H9 (cell line): Measurements from ENCODE around the gene RPS15. TPM values are rescaled to one million over a fixed set of nuclear protein-coding genes. Genes with fewer than 3 reads are reported as not detected.
A peak's percentile ranks its signal among the peaks of the same experiment; 100 is the strongest.

Experiments used
- DNase-seq: peaks from one replicate; pipeline ENCODE4 v3.0.0-alpha.2; 2017
- H2AFZ ChIP-seq: one replicate; pipeline ENCODE4 v1.6.1; 2013; ENCODE audit warnings: mild to moderate bottlenecking, low read length, control low read depth, moderate library complexity
- H2AK5ac ChIP-seq: 2 replicates; pipeline ENCODE4 v1.6.1; 2013; ENCODE audit warnings: low read length, control low read depth, mixed read lengths; ENCODE audit not compliant: insufficient read length
- H2BK120ac ChIP-seq: one replicate; pipeline ENCODE4 v1.6.1; 2013; ENCODE audit warnings: low read depth, mild to moderate bottlenecking, low read length, control low read depth, inconsistent platforms; ENCODE audit not compliant: poor library complexity, severe bottlenecking
- H2BK12ac ChIP-seq: 2 replicates; pipeline ENCODE4 v1.6.1; 2013; ENCODE audit warnings: low read length, control low read depth, mixed read lengths, low read depth; ENCODE audit not compliant: insufficient read length
- H2BK15ac ChIP-seq: 2 replicates; pipeline ENCODE4 v1.6.1; 2013; ENCODE audit warnings: low read depth, low read length, control low read depth
- H2BK20ac ChIP-seq: one replicate; pipeline ENCODE4 v1.6.1; 2013; ENCODE audit warnings: low read depth, mild to moderate bottlenecking, low read length, control low read depth, inconsistent platforms; ENCODE audit not compliant: poor library complexity, severe bottlenecking
- H2BK5ac ChIP-seq: 2 replicates; pipeline ENCODE4 v1.6.1; 2013; ENCODE audit warnings: low read length, control low read depth, mixed read lengths; ENCODE audit not compliant: insufficient read length
- H3K14ac ChIP-seq: 2 replicates; pipeline ENCODE4 v1.6.1; 2013; ENCODE audit warnings: low read length, control low read depth; ENCODE audit not compliant: insufficient read depth
- H3K18ac ChIP-seq: 2 replicates; pipeline ENCODE4 v1.6.1; 2013; ENCODE audit warnings: low read depth, mild to moderate bottlenecking, mixed read lengths, low read length, control low read depth; ENCODE audit not compliant: insufficient read length
- H3K23ac ChIP-seq: 2 replicates; pipeline ENCODE4 v1.6.1; 2013; ENCODE audit warnings: low read length, control low read depth, mixed read lengths, low read depth; ENCODE audit not compliant: insufficient read length
- H3K23me2 ChIP-seq: 2 replicates; pipeline ENCODE4 v1.6.1; 2013; ENCODE audit warnings: low read depth, mild to moderate bottlenecking, mixed read lengths, low read length, control low read depth; ENCODE audit not compliant: insufficient read length, poor library complexity, severe bottlenecking
- H3K27ac ChIP-seq: 2 replicates; pipeline ENCODE4 v1.5.1; 2013; ENCODE audit warnings: low read length, control low read depth, mixed read lengths, low read depth; ENCODE audit not compliant: insufficient read length
- H3K27me3 ChIP-seq: 2 replicates; pipeline ENCODE4 v1.6.1; 2013; ENCODE audit warnings: low read length, control low read depth, inconsistent platforms; ENCODE audit not compliant: insufficient read depth
- H3K4ac ChIP-seq: 2 replicates; pipeline ENCODE4 v1.6.1; 2013; ENCODE audit warnings: low read depth, mild to moderate bottlenecking, control low read depth, inconsistent platforms, low read length, moderate library complexity
- H3K4me1 ChIP-seq: 2 replicates; pipeline ENCODE4 v1.6.1; 2013; ENCODE audit warnings: low read length, control low read depth, inconsistent platforms; ENCODE audit not compliant: insufficient read depth
- H3K4me2 ChIP-seq: 2 replicates; pipeline ENCODE4 v1.6.1; 2013; ENCODE audit warnings: low read length, control low read depth, mixed read lengths; ENCODE audit not compliant: insufficient read length, insufficient read depth
- H3K56ac ChIP-seq: 2 replicates; pipeline ENCODE4 v1.6.1; 2013; ENCODE audit warnings: low read depth, mild to moderate bottlenecking, mixed read lengths, low read length, control low read depth; ENCODE audit not compliant: insufficient read length
- H3K79me1 ChIP-seq: 2 replicates; pipeline ENCODE4 v1.6.1; 2013; ENCODE audit warnings: low read depth, mild to moderate bottlenecking, moderate library complexity, low read length, control low read depth, inconsistent platforms; ENCODE audit not compliant: insufficient read depth, poor library complexity, severe bottlenecking
- H3K79me2 ChIP-seq: 2 replicates; pipeline ENCODE4 v1.6.1; 2013; ENCODE audit warnings: low read length, control low read depth, inconsistent platforms; ENCODE audit not compliant: insufficient read depth
- H3K9ac ChIP-seq: 2 replicates; pipeline ENCODE4 v1.6.1; 2013; ENCODE audit warnings: low read length, control low read depth, mixed read lengths; ENCODE audit not compliant: insufficient read length; ENCODE audit errors: extremely low read depth
- H3K9me3 ChIP-seq: one replicate; pipeline ENCODE4 v1.6.1; 2013; ENCODE audit warnings: low read depth, low read length, inconsistent platforms; ENCODE audit not compliant: control insufficient read depth
- H3T11ph ChIP-seq: one replicate; pipeline ENCODE4 v1.6.1; 2013; ENCODE audit warnings: mild to moderate bottlenecking, low read length, control low read depth, inconsistent platforms
- H4K20me1 ChIP-seq: one replicate; pipeline ENCODE4 v1.6.1; 2013; ENCODE audit not compliant: control insufficient read depth, insufficient read length, insufficient read depth
- H4K5ac ChIP-seq: 2 replicates; pipeline ENCODE4 v1.6.1; 2013; ENCODE audit warnings: low read depth, mild to moderate bottlenecking, mixed read lengths, low read length, control low read depth; ENCODE audit not compliant: insufficient read length
- H4K8ac ChIP-seq: replicated peaks from 2 replicates; pipeline ENCODE4 v1.6.1; 2013; ENCODE audit warnings: low read length, control low read depth, mixed read lengths, low read depth; ENCODE audit not compliant: insufficient read length
- H4K91ac ChIP-seq: 2 replicates; pipeline ENCODE4 v1.6.1; 2013; ENCODE audit warnings: low read depth, mild to moderate bottlenecking, moderate library complexity, mixed read lengths, low read length, control low read depth; ENCODE audit not compliant: insufficient read length
- H3K27ac Mint-ChIP-seq, 3 experiments: 2 replicates in 2 of 3; 3 replicates in 1 of 3; pipeline ENCODE4 v1.8.0; 2020 to 2021; ENCODE audit warnings: mixed read lengths in 3 of 3, mild to moderate bottlenecking in 1 of 3, moderate library complexity in 1 of 3
- H3K27me3 Mint-ChIP-seq: 2 replicates; pipeline ENCODE4 v1.8.0; 2021; ENCODE audit warnings: low read depth, mild to moderate bottlenecking, moderate library complexity, mixed read lengths
- H3K36me3 Mint-ChIP-seq, 3 experiments: 2 replicates in 2 of 3; 3 replicates in 1 of 3; pipeline ENCODE4 v1.8.0; 2020 to 2021; ENCODE audit warnings: low read depth in 3 of 3, mixed read lengths in 3 of 3; ENCODE audit not compliant: insufficient read depth in 1 of 3
- H3K4me1 Mint-ChIP-seq, 2 experiments: 2 replicates each; pipeline ENCODE4 v1.8.0; 2020; ENCODE audit warnings: mixed read lengths in 2 of 2
- H3K4me3 Mint-ChIP-seq, 2 experiments: 2 replicates in 1 of 2; 3 replicates in 1 of 2; pipeline ENCODE4 v1.8.0; 2020 to 2021; ENCODE audit warnings: mild to moderate bottlenecking in 2 of 2, mixed read lengths in 2 of 2, moderate library complexity in 1 of 2
- H3K9me3 Mint-ChIP-seq, 2 experiments: 2 replicates in 1 of 2; 3 replicates in 1 of 2; pipeline ENCODE4 v1.8.0; 2020; ENCODE audit warnings: mild to moderate bottlenecking in 2 of 2, mixed read lengths in 2 of 2, moderate library complexity in 1 of 2
- CTCF ChIP-seq: fragments of 200-600 bp; sonication (generic); conservative IDR thresholded peaks from 3 replicates; pipeline ENCODE4 v1.8.0; 2021; ENCODE audit warnings: antibody characterized with exemption, mild to moderate bottlenecking
- WGBS: extraction: QIAGEN DNeasy Blood & Tissue Kit; methylation state at CpG from one replicate; pipeline ENCODE4 v1.1.7; 2013; ENCODE audit warnings: missing lambda C conversion rate, low lambda C conversion rate, mixed read lengths; ENCODE audit not compliant: insufficient read length; ENCODE audit errors: extremely low coverage; 5-methylcytosine and 5-hydroxymethylcytosine counted together
- total RNA-seq: library from RNA; stranded (reverse); gene quantifications from 2 replicates; pipeline ENCODE4 v1.2.1, GENCODE V29; 2021

Gene RPS15
- total RNA-seq, 1 experiment from 2014 or later, result 1,628 TPM

- no peak overlapping the region for H3K23ac ChIP-seq
- no peak overlapping the region for H2AFZ ChIP-seq
- H3K9ac ChIP-seq, result no peak overlapping the region
- Mint-ChIP-seq H3K4me3 (no peak overlapping the region; a peak in 1 of 5 replicates), H3K4me1 (peaks cover 0 to 20% of the 10 kb centered on the region in 2 experiments; a peak in 2 of 4 replicates), H3K27me3 (no peaks in the 10 kb centered on the region), H3K27ac (peak overlapping the region in 2 of 3 experiments; percentile 45 to 56; a peak in 1 of 7 replicates), H3K9me3 (no peaks in the 10 kb centered on the region), H3K36me3 (peaks cover 25 to 82% (median 75%) of the 10 kb centered on the region in 3 experiments)
- no peak overlapping the region for H3K18ac ChIP-seq
- no peak overlapping the region for H2BK12ac ChIP-seq
- no peaks in the 10 kb centered on the region for H3K27me3 ChIP-seq
- H3K14ac ChIP-seq, result no peak overlapping the region; the same call in 1 of the 2 replicates
- H3K79me1 ChIP-seq, result peaks cover 7% of the 10 kb centered on the region
- TF ChIP-seq CTCF, result no peak
- H4K5ac ChIP-seq, result no peak overlapping the region
- H3K4me1 ChIP-seq, result no peaks in the 10 kb centered on the region
- no peak overlapping the region for H3K56ac ChIP-seq
- no peak overlapping the region for H2BK15ac ChIP-seq
- no CpG with 5 or more reads among the region's 40 CpGs for WGBS
- no peak overlapping the region for H3T11ph ChIP-seq
- H3K9me3 ChIP-seq, result no peaks in the 10 kb centered on the region
- no peak overlapping the region for H2BK5ac ChIP-seq
- H3K27ac ChIP-seq, result no peak overlapping the region
- no peaks in the 10 kb centered on the region for H4K20me1 ChIP-seq
- no peak overlapping the region for H3K4me2 ChIP-seq
- DNase-seq, result no peak
- peaks cover 3% of the 10 kb centered on the region; the same call in 1 of the 2 replicates for H3K79me2 ChIP-seq
- H4K8ac ChIP-seq, result no peak overlapping the region
- H4K91ac ChIP-seq, result no peak overlapping the region
- H2BK120ac ChIP-seq, result no peak overlapping the region
- peaks cover 6% of the 10 kb centered on the region for H3K23me2 ChIP-seq
- no peak overlapping the region for H2AK5ac ChIP-seq
- no peak overlapping the region for H2BK20ac ChIP-seq
- no peak overlapping the region for H3K4ac ChIP-seq
These were observed 14.6 kb upstream of the RPS15 start for GRCh38 chr19:1423436-1424191.
